NT2/D1 (cell line): ENCODE results near the gene ZNF592.

Experiments
- YY1 ChIP-seq: IDR thresholded peaks from 2 replicates; pipeline ENCODE4 v1.6.1; 2011; ENCODE audit not compliant: insufficient read length, insufficient read depth
- ZNF274 ChIP-seq: IDR thresholded peaks from 2 replicates; pipeline ENCODE4 v1.6.1; 2011; ENCODE audit warnings: mild to moderate bottlenecking, low read depth, low read length

DNA sequence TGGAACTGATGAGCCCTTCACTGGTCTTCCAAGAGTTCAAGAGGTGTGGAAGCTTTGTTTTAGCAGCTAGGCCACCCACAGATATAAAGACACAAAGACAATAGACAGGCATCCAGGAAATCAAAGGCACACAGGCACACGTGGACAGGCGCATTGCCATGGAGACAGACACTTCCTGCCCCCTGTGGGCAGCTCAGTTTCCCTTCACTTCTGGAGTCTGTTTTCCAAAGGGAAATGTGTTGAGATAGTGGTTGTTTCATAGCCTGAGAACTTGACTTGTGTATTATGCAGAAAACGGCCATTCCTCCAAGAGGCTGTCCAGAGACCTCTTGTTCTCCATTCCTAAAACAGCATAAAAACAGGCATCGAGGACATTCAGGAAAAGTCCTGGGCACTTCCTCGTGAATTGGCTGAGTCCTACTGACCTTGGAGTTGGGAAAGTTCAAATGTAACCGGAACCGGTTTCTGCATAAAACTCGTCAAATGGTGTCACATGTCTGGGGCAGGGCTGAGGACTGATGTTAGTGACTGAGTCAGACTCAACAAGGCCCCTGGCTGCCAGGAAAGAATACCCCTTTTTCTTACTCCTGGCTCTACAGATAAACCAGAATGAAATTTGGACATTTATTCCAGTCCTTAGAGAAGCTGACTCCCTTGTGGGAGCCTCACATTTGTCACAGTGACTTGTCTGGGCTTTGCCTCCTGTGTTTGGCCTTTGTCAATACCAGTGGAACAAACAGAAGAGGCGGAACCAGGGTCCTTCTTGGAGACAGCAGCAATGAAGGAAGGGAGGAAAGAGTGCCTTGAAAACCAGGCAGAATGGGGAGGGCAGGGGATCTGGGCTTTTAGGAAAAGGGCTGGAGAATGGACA, 70.1 kb downstream of the ZNF592 start:
- TF ChIP-seq YY1 (no peak), ZNF274 (no peak)
